Measurements from ENCODE around the gene SPEN.
"Not testable (repeated sequence)": the region's sequence is repeated elsewhere in the genome, so short reads cannot be mapped to it uniquely, and the experiment has no call there.

The SPEN gene

DNA sequence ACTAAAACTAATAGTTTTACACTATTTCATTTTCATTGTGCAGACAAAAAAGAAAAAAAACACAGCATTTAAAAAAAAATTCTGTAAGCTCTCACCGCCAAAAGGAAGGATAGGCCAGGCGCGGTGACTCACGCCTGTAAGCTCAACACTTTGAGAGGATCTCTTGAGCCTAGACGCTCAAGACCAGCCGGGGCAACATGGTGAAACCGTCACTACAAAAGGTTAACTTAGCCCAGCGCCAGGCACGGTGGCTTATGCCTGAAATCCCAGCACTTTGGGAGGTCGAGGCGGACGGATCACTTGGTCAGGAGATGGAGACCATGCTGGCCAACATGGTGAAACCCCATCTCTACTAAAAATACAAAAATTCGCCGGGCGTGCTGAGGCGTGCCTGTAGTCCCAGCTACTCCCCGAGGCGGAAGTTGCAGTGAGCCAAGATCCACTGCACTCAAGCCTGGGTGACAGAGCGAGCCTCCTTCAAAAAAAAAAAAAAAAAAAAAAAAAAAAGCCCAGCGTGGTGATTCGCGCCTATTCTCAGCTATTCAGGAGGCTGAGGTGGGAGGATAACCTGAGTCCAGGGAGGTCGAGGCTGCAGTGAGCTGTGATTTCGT, 14.3 kb upstream of the SPEN start:
- H3K4me3 ChIP-seq = peak overlapping the region; percentile 84
- DNase-seq (ENCODE audit: low read depth, low spot score) = no peak
- H3K9me3 ChIP-seq (ENCODE audit: low read depth, low read length) = no peaks in the 10 kb centered on the region
- peak overlapping the region; percentile 95 for H3K9ac ChIP-seq (ENCODE audit: insufficient read length)
- TF ChIP-seq FOXP2 (optimal IDR thresholded peaks at IDR 0.05; ENCODE audit: control extremely low read depth, extremely low read length, insufficient read depth) = no peak
- H3K27ac ChIP-seq = peak overlapping the region; percentile 16; the same call in 1 of the 2 replicates
- no peaks in the 10 kb centered on the region for H3K36me3 ChIP-seq (ENCODE audit: insufficient read depth, low read length)

DNA sequence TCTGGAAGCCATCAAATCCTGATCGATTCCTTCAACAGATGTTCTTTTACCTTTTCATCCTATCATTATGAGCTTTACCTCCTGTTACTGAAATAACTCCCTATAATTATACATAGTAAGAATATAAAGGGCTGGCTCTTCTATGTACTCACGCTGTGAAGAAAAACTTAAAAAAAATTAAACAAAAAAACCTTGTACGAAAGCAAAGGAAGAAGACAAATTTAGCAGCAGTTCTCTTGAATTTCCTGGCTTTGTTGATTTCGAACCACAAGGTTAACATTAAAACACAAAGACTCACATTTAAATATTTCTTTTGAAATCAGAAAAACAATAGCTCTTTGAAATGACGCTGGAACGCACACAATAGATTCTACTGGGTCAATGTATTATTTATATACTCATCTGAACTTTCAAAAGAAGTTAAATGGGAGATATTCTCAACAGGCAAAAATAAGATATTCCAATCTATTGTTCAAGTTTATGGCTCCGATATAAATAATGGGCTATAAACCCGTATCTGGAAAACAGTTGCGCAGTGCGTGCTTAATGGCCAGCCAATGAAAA, 13.6 kb upstream of the SPEN start:
- Histone ChIP-seq H3K36me3 (ENCODE audit: insufficient read depth, low read length) (no peaks in the 10 kb centered on the region), H3K4me3 (peak overlapping the region; percentile 84), H3K27ac (peak overlapping the region; percentile 99), H3K9me3 (ENCODE audit: low read depth, low read length) (no peaks in the 10 kb centered on the region), H3K9ac (ENCODE audit: insufficient read length) (peak overlapping the region; percentile 95)
- no peak for DNase-seq (ENCODE audit: low read depth, low spot score)
- TF ChIP-seq EZH2 (IDR thresholded peaks at IDR 0.05) (no peak), POLR2AphosphoS5 (IDR thresholded peaks at IDR 0.05; ENCODE audit: borderline replicate concordance, low read depth, low read length) (no peak; the same call in 1 of the 2 replicates), FOXP2 (optimal IDR thresholded peaks at IDR 0.05; ENCODE audit: control extremely low read depth, extremely low read length, insufficient read depth) (no peak)

DNA sequence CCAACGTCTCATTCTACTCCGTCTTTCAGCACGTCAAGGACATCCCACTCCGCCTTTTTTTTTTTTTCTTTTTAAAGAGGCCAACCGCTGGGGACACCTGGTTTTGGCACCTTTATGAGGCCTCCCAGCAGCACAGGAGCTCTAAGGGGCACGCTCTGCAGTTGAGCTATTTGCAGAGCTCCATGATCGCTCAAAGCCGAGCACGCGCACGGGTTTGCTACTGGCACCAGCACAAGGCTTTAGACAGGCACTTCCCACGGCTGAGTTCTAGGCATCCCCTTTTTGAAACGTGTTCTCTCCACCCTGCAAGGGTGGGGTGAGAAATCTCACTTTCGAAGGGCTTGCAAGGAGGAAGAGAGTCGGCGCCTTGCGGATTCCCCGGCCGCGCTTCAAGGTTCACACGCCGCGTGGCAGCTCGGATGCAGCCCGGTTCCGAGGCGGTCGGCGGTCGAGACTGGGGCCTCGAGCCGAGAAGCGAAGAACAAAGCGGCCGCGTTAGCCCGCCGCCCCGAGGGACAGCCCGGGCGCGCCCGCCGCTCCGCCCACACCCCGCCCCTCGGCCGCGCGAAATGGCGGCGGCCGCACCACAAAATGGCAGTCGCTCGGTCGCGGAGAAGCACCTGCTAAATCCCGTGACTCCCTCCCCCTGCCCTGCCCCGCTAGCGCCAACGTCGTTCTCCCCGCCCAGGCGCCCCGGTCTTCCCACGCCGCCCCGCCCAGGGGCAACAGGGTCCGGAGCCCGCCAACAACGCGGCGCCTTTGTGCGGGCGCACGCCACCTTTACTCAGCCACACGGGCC, 12.9 kb upstream of the SPEN start:
- TF ChIP-seq POLR2AphosphoS5 (IDR thresholded peaks at IDR 0.05; ENCODE audit: borderline replicate concordance, low read depth, low read length) (peak; percentile 82), FOXP2 (optimal IDR thresholded peaks at IDR 0.05; ENCODE audit: control extremely low read depth, extremely low read length, insufficient read depth) (no peak)
- DNase-seq (ENCODE audit: low read depth, low spot score) = peak; percentile 95
- no peaks in the 10 kb centered on the region for H3K36me3 ChIP-seq (ENCODE audit: insufficient read depth, low read length)
- peak overlapping the region; percentile 95 for H3K9ac ChIP-seq (ENCODE audit: insufficient read length)
- peak overlapping the region; percentile 99 for H3K27ac ChIP-seq
- no peaks in the 10 kb centered on the region for H3K9me3 ChIP-seq (ENCODE audit: low read depth, low read length)
- peak overlapping the region; percentile 84 for H3K4me3 ChIP-seq

DNA sequence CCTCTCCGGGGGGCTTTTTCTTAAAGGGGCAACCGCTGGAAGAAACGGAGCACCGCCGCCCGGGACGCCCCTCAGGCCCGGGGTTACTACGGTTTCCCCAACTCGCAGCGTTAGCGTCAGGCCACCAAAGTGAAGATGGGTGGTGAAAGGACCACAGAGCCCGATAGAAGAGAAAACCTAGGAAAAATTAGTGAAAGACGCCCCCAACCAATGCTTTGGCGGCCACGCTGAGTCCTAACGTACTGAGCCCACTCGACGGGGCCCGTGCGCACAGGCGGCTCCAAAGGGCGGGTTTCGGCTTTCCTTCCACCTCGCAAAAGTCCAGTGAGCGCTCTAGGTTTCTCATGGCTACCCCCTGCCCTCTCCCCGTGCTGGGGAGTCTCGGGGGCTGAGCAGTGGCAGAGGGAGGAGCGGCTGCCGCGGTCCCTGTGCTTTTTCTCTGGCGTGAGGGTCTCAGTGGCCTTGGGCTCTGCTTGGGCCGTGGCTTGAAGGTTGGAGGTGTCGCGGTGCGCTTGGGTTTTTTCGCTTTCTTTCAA, 12.2 kb upstream of the SPEN start:
- no peak for DNase-seq (ENCODE audit: low read depth, low spot score)
- peak overlapping the region; percentile 99 for H3K27ac ChIP-seq

DNA sequence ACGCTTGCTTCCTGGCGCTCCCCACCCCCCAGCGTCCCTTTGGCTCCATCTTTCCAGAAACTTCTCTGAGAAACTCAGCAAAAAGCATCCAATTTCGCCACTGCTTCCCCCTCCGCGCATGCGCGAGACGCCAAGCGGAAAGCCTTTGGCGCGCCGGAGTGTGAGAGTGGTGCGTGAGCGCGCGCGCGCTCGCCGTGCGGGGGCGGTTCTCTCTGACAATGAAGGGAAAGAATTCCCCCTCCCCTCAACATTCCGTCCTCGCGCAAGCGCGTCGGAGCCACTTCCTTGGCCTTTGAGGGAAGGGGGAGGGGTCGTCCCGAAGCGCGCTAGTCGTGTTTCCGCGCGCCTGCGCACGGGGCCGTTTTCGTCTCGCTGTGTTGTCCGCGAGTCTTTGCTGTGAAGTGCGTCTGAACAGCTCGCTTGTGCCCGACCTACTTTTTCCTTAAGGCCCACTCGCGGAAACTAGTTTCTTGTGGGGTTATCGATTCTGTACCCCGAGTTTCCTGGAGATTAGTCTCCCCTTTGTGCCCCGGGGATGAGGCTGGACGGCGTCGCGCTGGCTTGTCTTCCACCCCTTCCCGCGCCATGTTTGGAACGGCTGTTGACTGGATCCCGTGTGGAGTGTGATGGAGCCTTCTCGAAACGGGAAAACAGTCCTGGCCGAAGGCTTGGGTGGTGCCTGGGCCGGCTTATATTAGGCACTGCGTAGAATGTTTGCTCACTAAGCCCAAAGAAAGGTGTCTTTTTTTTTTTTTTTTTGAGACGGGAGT, 11.6 kb upstream of the SPEN start:
- Histone ChIP-seq H3K36me3 (ENCODE audit: insufficient read depth, low read length) (no peaks in the 10 kb centered on the region), H3K27ac (peak overlapping the region; percentile 99), H3K9me3 (ENCODE audit: low read depth, low read length) (no peaks in the 10 kb centered on the region), H3K4me3 (peak overlapping the region; percentile 84), H3K9ac (ENCODE audit: insufficient read length) (peak overlapping the region; percentile 95)
- peak; percentile 95 for DNase-seq (ENCODE audit: low read depth, low spot score)
- TF ChIP-seq POLR2AphosphoS5 (IDR thresholded peaks at IDR 0.05; ENCODE audit: borderline replicate concordance, low read depth, low read length) = peak; percentile 83
- TF ChIP-seq EZH2 (IDR thresholded peaks at IDR 0.05) = no peak
- TF ChIP-seq FOXP2 (optimal IDR thresholded peaks at IDR 0.05; ENCODE audit: control extremely low read depth, extremely low read length, insufficient read depth) = peak; percentile 95

More for the DNA sequence above, 12.2 kb upstream of the SPEN start:
- Histone ChIP-seq H3K9me3 (ENCODE audit: low read depth, low read length) (no peaks in the 10 kb centered on the region), H3K4me3 (peak overlapping the region; percentile 84), H3K36me3 (ENCODE audit: insufficient read depth, low read length) (no peaks in the 10 kb centered on the region), H3K9ac (ENCODE audit: insufficient read length) (peak overlapping the region; percentile 95)
- TF ChIP-seq POLR2AphosphoS5 (IDR thresholded peaks at IDR 0.05; ENCODE audit: borderline replicate concordance, low read depth, low read length) = no peak
- TF ChIP-seq FOXP2 (optimal IDR thresholded peaks at IDR 0.05; ENCODE audit: control extremely low read depth, extremely low read length, insufficient read depth) = no peak
- TF ChIP-seq EZH2 (IDR thresholded peaks at IDR 0.05) = no peak

DNA sequence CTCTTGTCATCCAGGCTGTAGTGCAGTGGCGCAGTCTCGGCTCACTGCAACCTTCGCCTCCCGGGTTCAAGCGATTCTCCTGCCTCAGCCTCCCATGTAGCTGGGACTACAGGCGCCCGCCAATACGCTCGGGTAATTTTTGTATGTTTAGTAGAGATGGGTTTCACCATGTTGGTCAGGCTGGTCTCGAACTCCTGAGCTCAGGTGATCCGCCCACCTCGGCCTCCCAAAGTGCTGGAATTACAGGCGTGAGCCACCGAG, 11.1 kb upstream of the SPEN start:
- H3K9me3 ChIP-seq (ENCODE audit: low read depth, low read length); H3K36me3 ChIP-seq (ENCODE audit: insufficient read depth, low read length); DNase-seq (ENCODE audit: low read depth, low spot score): not testable (repeated sequence)
- H3K27ac ChIP-seq = peak overlapping the region; percentile 92; the same call in 1 of the 2 replicates
- H3K9ac ChIP-seq (ENCODE audit: insufficient read length) = peak overlapping the region; percentile 88
- peak overlapping the region; percentile 84 for H3K4me3 ChIP-seq

DNA sequence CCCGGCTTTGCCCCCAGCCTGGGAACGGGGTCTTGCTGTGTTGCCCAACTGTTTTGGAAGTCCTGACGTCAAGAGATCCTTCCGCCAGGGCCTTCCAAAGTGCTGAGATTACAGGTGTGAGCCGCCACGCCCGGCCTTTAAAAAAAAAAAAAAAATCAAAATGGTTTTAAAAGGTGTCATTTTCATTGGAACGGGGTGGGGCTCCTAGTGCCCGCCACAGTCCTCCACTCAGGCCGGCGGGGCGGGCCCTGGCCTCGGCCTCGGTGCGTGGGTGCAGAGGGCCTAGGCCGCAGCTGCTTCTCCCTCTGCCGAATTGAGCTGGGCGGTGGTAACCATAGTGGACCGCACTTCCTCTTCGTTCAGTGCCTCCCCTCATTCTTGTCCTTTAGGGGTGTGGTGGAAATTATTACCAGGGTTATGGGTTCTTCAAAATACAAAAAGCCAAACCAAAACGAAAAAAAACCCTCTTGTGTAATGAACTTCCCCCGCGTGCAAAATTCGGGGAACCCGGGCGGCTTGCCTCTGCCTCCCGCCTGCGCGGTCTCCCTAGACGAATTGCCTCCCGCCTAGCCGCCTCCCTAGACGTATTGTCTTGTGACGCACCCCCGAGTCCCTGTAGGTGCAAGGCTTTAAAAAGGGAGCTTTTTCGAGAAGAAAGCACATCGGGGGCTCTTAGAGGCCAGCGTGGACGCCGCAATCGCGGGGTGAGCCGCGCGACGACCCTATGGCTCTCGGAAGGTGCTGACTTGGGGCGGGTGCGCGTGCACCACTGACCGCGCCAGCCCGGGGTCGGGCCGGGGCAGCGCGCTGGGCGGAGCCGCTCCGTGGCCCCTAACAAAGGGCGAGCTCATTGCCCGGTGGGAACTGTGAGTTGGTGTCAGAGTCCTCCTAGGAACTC, 10.5 kb upstream of the SPEN start:
- no peaks in the 10 kb centered on the region for H3K9me3 ChIP-seq (ENCODE audit: low read depth, low read length)
- TF ChIP-seq FOXP2 (optimal IDR thresholded peaks at IDR 0.05; ENCODE audit: control extremely low read depth, extremely low read length, insufficient read depth) (no peak), POLR2AphosphoS5 (IDR thresholded peaks at IDR 0.05; ENCODE audit: borderline replicate concordance, low read depth, low read length) (0 out of 2 replicates have a peak, but pooled peaks have one; percentile 21)
- H3K27ac ChIP-seq = no peak overlapping the region
- no peak overlapping the region for H3K4me3 ChIP-seq
- no peak for DNase-seq (ENCODE audit: low read depth, low spot score)
- no peaks in the 10 kb centered on the region for H3K36me3 ChIP-seq (ENCODE audit: insufficient read depth, low read length)
- no peak overlapping the region for H3K9ac ChIP-seq (ENCODE audit: insufficient read length)
